WTC11 (cell line): ENCODE results near the gene FAM227A. TPM values are rescaled to one million over a fixed set of nuclear protein-coding genes. Genes with fewer than 3 reads are reported as not detected.
A peak's percentile ranks its signal among the peaks of the same experiment; 100 is the strongest.

ENCODE experiments used
- ATAC-seq: fragments of 200-7000 bp; cut with Tn5 transposase; 2 replicates; pipeline ENCODE4 v1.10.0; 2021; ENCODE audit warnings: mild to moderate bottlenecking, moderate library complexity
- CTCF ChIA-PET: fragments of 300-600 bp; sonication (Branson Sonifier 250); formaldehyde crosslinking; loops from one replicate; lab custom pipeline; 2021; ENCODE audit warnings: antibody characterized with exemption; lab: Charles Lee
- POLR2A ChIA-PET: fragments of 350-600 bp; sonication (Branson Sonifier 250); formaldehyde crosslinking; loops from one replicate; lab custom pipeline; 2021; ENCODE audit warnings: antibody characterized with exemption; lab: Charles Lee
- DNase-seq: peaks from one replicate; pipeline ENCODE4 v3.0.0; 2021; ENCODE audit warnings: low spot score
- H3K27ac Mint-ChIP-seq: 2 replicates; pipeline ENCODE4 v1.8.0; 2021; ENCODE audit warnings: mixed read lengths
- H3K27me3 Mint-ChIP-seq: 2 replicates; pipeline ENCODE4 v1.8.0; 2021; ENCODE audit warnings: low read depth, mild to moderate bottlenecking, moderate library complexity, mixed read lengths
- H3K36me3 Mint-ChIP-seq: 2 replicates; pipeline ENCODE4 v1.8.0; 2021; ENCODE audit warnings: mixed read lengths
- H3K4me1 Mint-ChIP-seq: 2 replicates; pipeline ENCODE4 v1.8.0; 2022; ENCODE audit warnings: mixed read lengths
- H3K4me3 Mint-ChIP-seq: 2 replicates; pipeline ENCODE4 v1.8.0; 2021; ENCODE audit warnings: mild to moderate bottlenecking, moderate library complexity, mixed read lengths
- H3K9me3 Mint-ChIP-seq: 2 replicates; pipeline ENCODE4 v1.8.0; 2021; ENCODE audit warnings: mixed read lengths
- AR ChIP-seq: fragments of 250-450 bp; sonication (Bioruptor Pico); IDR thresholded peaks from 2 replicates; pipeline ENCODE4 v1.9.0; 2021; ENCODE audit warnings: mild to moderate bottlenecking
- CDX4 ChIP-seq: fragments of 250-450 bp; sonication (Bioruptor Pico); IDR thresholded peaks from 2 replicates; pipeline ENCODE4 v1.9.0; 2021; ENCODE audit warnings: moderate library complexity, mild to moderate bottlenecking, inconsistent platforms, borderline replicate concordance
- CREM ChIP-seq: sonication (generic); formaldehyde crosslinking; IDR thresholded peaks from 2 replicates; pipeline ENCODE4 v1.8.1; 2022; ENCODE audit warnings: mild to moderate bottlenecking, missing genetic modification reagents, moderate library complexity
- E2F1 ChIP-seq: sonication (generic); formaldehyde crosslinking; IDR thresholded peaks from 2 replicates; pipeline ENCODE4 v1.8.0; 2022; ENCODE audit warnings: mild to moderate bottlenecking, missing genetic modification reagents
- FOXP4 ChIP-seq: sonication (generic); formaldehyde crosslinking; IDR thresholded peaks from 2 replicates; pipeline ENCODE4 v1.8.0; 2022; ENCODE audit warnings: mild to moderate bottlenecking, missing genetic modification reagents
- NR3C1 ChIP-seq: sonication (generic); formaldehyde crosslinking; conservative IDR thresholded peaks from 2 replicates; pipeline ENCODE4 v1.8.1; 2023; ENCODE audit warnings: low read depth, mild to moderate bottlenecking, missing genetic modification reagents
- TEAD1 ChIP-seq: sonication (generic); formaldehyde crosslinking; IDR thresholded peaks from 2 replicates; pipeline ENCODE4 v1.8.0; 2022; ENCODE audit warnings: mild to moderate bottlenecking, missing genetic modification reagents
- TEAD4 ChIP-seq: sonication (generic); formaldehyde crosslinking; IDR thresholded peaks from 2 replicates; pipeline ENCODE4 v1.8.0; 2022; ENCODE audit warnings: mild to moderate bottlenecking, missing genetic modification reagents
- ZNF138 ChIP-seq: sonication (generic); formaldehyde crosslinking; conservative IDR thresholded peaks from 2 replicates; pipeline ENCODE4 v1.8.1; 2022; ENCODE audit warnings: mild to moderate bottlenecking, moderate library complexity, missing genetic modification reagents
- ZNF263 ChIP-seq: sonication (generic); formaldehyde crosslinking; IDR thresholded peaks from 2 replicates; pipeline ENCODE4 v1.8.1; 2022; ENCODE audit warnings: low read depth, mild to moderate bottlenecking, moderate library complexity, missing genetic modification reagents
- ZNF512 ChIP-seq: sonication (generic); formaldehyde crosslinking; IDR thresholded peaks from 2 replicates; pipeline ENCODE4 v1.8.1; 2022; ENCODE audit warnings: missing genetic modification reagents, borderline replicate concordance
- total RNA-seq: library from RNA; stranded (reverse); gene quantifications from 3 replicates; pipeline ENCODE4 v1.2.3, GENCODE V29; 2021

The FAM227A gene
- total RNA-seq, 1 experiment from 2014 or later: 3.8 TPM

- TF ChIP-seq ZNF512 (CRISPR knock-in tag): no peak
Observed at GRCh38 chr22:38705235-38706100, 49.3 kb upstream of the FAM227A start, which contains the start of gene GTPBP1 (continued).

- H3K4me3 Mint-ChIP-seq: peak overlapping the region; percentile 83
- ChIA-PET POLR2A (no interaction called here), CTCF (interaction anchor here (0.9 to 1.5 kb wide), 3 partner anchors 61 to 607 kb away, joined by 4 to 9 read pairs (median 4); no protein-coding TSS in a partner anchor)
- TF ChIP-seq ZNF512 (CRISPR knock-in tag) (no peak), CDX4 (CRISPR knock-in tag) (no peak), ZNF263 (CRISPR knock-in tag) (no peak), NR3C1 (CRISPR knock-in tag) (no peak), TEAD1 (no peak), CREM (no peak), ZNF138 (CRISPR knock-in tag) (no peak), FOXP4 (CRISPR knock-in tag) (no peak), AR (CRISPR knock-in tag) (no peak), TEAD4 (CRISPR knock-in tag) (no peak), E2F1 (CRISPR knock-in tag) (no peak)
- DNase-seq (no peak), ATAC-seq (no peak)
- no peaks in the 10 kb centered on the region for H3K9me3 Mint-ChIP-seq
- no peaks in the 10 kb centered on the region; the same call in 1 of the 2 replicates for H3K27me3 Mint-ChIP-seq
- H3K4me1 Mint-ChIP-seq: peaks cover 59% of the 10 kb centered on the region
- no peaks in the 10 kb centered on the region; the same call in 1 of the 2 replicates for H3K36me3 Mint-ChIP-seq
- H3K27ac Mint-ChIP-seq: peak overlapping the region; percentile 100
Observed at GRCh38 chr22:38704654-38705234, 48.6 kb upstream of the FAM227A start.
